ENCODE measurements around the gene MAT1A. TPM values are rescaled to one million over a fixed set of nuclear protein-coding genes. Genes with fewer than 3 reads are reported as not detected.

Gene MAT1A
- total RNA-seq (2021; fragmentation: NEBNext Ultra II Directional; extraction: Animal tissue kit (Norgen Biotek cat#: 25700)) (2.9 and 4.1 TPM in 2 replicates), polyA plus RNA-seq (2011; rRNA removed) (4.4 and 6.4 TPM in 2 replicates), polyA minus RNA-seq (2011; rRNA and poly(A)+ RNA removed) (4.6 and 6.7 TPM in 2 replicates)
- polyA plus RNA-seq (2011; cell fraction: cytosol; rRNA removed), result 6.7 TPM
- polyA plus RNA-seq (2011; cell fraction: nucleus; rRNA removed), result 8.5 TPM
- 2.8 to 7.4 TPM (median 4.6 TPM) in 4 replicates for polyA plus RNA-seq (2012, experiment 1 of 2)
- polyA plus RNA-seq (2012, experiment 2 of 2), result 2.4 TPM
- 1.5 TPM for polyA plus RNA-seq (2013, experiment 1 of 2)
- 1.3 TPM for polyA plus RNA-seq (2013, experiment 2 of 2)
- polyA minus RNA-seq (2011; cell fraction: cytosol; rRNA and poly(A)+ RNA removed), result 3.4 TPM
- 1.5 TPM for polyA minus RNA-seq (2011; cell fraction: nucleus; rRNA and poly(A)+ RNA removed)
- long read RNA-seq, experiment 1, partial matches to known transcripts, result 2 of 5 reads
- long read RNA-seq, experiment 1, other reads (novel, unspliced or antisense), result 3 of 5 reads
- long read RNA-seq, experiment 2, result 0 reads

DNA sequence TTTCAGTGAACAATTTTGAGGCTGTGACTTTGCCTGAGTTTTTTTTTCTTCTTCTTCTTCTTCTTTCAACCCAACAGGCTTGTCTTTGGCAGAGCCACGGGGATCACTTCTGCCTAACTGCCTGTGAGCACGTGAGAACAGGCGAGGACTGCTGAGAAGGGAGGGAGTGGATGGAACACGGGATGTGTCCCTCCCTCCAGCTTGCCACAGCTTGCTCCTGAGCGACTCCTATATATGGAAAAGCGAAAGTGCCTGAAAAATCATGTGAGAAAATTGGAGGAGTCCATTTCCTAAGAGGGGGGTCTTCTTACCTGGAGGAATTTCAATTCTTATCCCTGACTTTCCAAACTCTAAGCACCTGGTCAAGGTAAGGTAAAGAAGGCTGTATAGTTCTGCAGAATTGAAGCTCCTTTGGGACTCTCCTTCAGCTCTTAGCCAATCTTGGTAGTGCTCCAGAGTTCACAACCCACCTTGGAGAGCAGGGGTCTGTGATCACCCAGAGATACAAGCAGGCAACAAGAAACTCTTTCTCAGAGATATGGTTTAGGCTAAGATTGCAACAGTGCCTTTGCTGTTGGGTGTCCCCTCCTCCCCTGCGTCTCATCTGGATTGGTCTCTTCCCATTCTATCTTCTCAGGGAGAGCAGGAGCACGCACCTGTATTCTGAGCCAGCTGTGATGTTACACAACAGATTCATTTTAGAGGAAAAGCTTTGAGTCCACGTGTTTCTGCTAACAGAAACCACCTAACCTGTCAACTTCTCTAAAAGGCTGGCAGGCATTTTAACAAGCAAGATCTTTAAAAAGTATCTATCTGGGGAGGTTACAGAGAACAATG is at the start of gene MAT1A:
Gene MAT1A (minus strand): TSS at position 208 of the 837 bp plus-strand sequence. CDS start 235 bp downstream, outside the sequence.
- no peaks in the 10 kb centered on the region for H3K79me1 ChIP-seq (ENCODE audit: low read depth, low read length)
- ChIA-PET POLR2A (ENCODE audit: partially characterized antibody) (interaction anchor here (1.1 to 1.9 kb wide), 2 partner anchors 10 to 16 kb away, joined by 4 read pairs; no protein-coding TSS in a partner anchor), CTCF (ENCODE audit: partially characterized antibody) (interaction anchor here (1.1 to 3.2 kb wide), 5 partner anchors 10 to 73 kb away, joined by 3 to 13 read pairs (median 3); no protein-coding TSS in a partner anchor)
- H3K4me1 ChIP-seq (replicated peaks in 1 of 4; ENCODE audit: control insufficient read depth in 3 of 4, insufficient read depth in 4 of 4, low read length in 3 of 4), result peaks cover 0 to 9% (median 2%) of the 10 kb centered on the region in 4 experiments; a peak in 3 of 7 replicates
- no peak within 1 kb of the TSS for H3K4ac ChIP-seq (replicated peaks; ENCODE audit: insufficient read length, low read depth, low read length)
- DNase-seq (ENCODE audit: low read depth in 1 of 2, low spot score in 2 of 2) (peak in 1 of 2 experiments; percentile 13), FAIRE-seq (peak; percentile 85)
- H3K36me3 ChIP-seq (ENCODE audit: control insufficient read depth in 2 of 4, insufficient read depth in 4 of 4, low read length in 3 of 4), result no peaks in the 10 kb centered on the region
- H3K79me2 ChIP-seq (ENCODE audit: control insufficient read depth in 1 of 2, insufficient read depth in 2 of 2, low read length in 2 of 2), result no peaks in the 10 kb centered on the region
- no peak within 1 kb of the TSS for H3K9ac ChIP-seq (replicated peaks in 1 of 4; ENCODE audit: extremely low read depth in 1 of 4, low read depth in 3 of 4, low read length in 3 of 4)
- peak within 1 kb of the TSS; percentile 28; the same call in 1 of the 2 replicates for H3K18ac ChIP-seq (ENCODE audit: extremely low read depth, low read length)
- no peaks in the 10 kb centered on the region for H4K20me1 ChIP-seq (replicated peaks in 1 of 2; ENCODE audit: control insufficient read depth in 1 of 2, insufficient read depth in 2 of 2, low read length in 2 of 2)
- peak within 1 kb of the TSS; percentile 48 for H2BK120ac ChIP-seq (replicated peaks; ENCODE audit: low read depth, low read length)
- 27% methylated on average over 7 of the region's 9 CpGs; no CpG with 5 or more reads in 1 of the 2 experiments for WGBS, 2 experiments (ENCODE audit: extremely low coverage in 1 of 2, insufficient coverage in 1 of 2, insufficient read length in 1 of 2, insufficient replicate concordance in 2 of 2, low coverage in 1 of 2, low lambda C conversion rate in 2 of 2, missing lambda C conversion rate in 1 of 2)
- H4K5ac ChIP-seq (ENCODE audit: insufficient read length, low read depth, low read length), result peak within 1 kb of the TSS; percentile 37
- no peaks in the 10 kb centered on the region for H3K9me3 ChIP-seq (ENCODE audit: insufficient read depth in 2 of 2, low read depth in 1 of 2, low read length in 1 of 2)
- no peak within 1 kb of the TSS for H3K27ac ChIP-seq (ENCODE audit: low read depth, low read length)
- H4K91ac ChIP-seq (replicated peaks; ENCODE audit: insufficient read length, low read length), result no peak within 1 kb of the TSS
- no peaks in the 10 kb centered on the region for H3K27me3 ChIP-seq (replicated peaks in 1 of 4; ENCODE audit: control insufficient read depth in 3 of 4, extremely low read depth in 1 of 4, insufficient read depth in 3 of 4, low read length in 3 of 4)
- no peak within 1 kb of the TSS for H2BK5ac ChIP-seq (ENCODE audit: low read depth, low read length)
- no peak within 1 kb of the TSS for H4K8ac ChIP-seq (ENCODE audit: extremely low read depth, insufficient read depth, low read length)
- H3K23me2 ChIP-seq (ENCODE audit: low read depth, low read length), result no peaks in the 10 kb centered on the region
- H2AFZ ChIP-seq (ENCODE audit: low read length), result peak within 1 kb of the TSS; percentile 100
- no peak within 1 kb of the TSS for H3K23ac ChIP-seq (ENCODE audit: insufficient read length)
- H3K4me3 ChIP-seq (ENCODE audit: extremely low read depth in 1 of 4, insufficient read depth in 2 of 4, low read depth in 3 of 4, low read length in 4 of 4), result peak within 1 kb of the TSS in 1 of 4 experiments; percentile 28; a peak in 2 of 8 replicates
- H3K14ac ChIP-seq (ENCODE audit: insufficient read length), result no peak within 1 kb of the TSS
- no peak within 1 kb of the TSS for H2BK15ac ChIP-seq (ENCODE audit: low read length)
- no peak within 1 kb of the TSS for H2BK20ac ChIP-seq (ENCODE audit: low read length)
- H3K56ac ChIP-seq (replicated peaks; ENCODE audit: insufficient read length, low read depth, low read length), result no peak within 1 kb of the TSS
- H3K4me2 ChIP-seq (ENCODE audit: insufficient read depth in 1 of 2, low read depth in 2 of 2, low read length in 2 of 2), result peak within 1 kb of the TSS; percentile 38 to 54; a peak in 3 of 4 replicates
- H2BK12ac ChIP-seq (ENCODE audit: low read depth, low read length), result no peak within 1 kb of the TSS
- no peak within 1 kb of the TSS for H2AK5ac ChIP-seq (ENCODE audit: low read depth, low read length)
- no peak for TF ChIP-seq BCL11A (IDR thresholded peaks at IDR 0.05; ENCODE audit: low read depth in 2 of 2, low read length in 2 of 2)
